HG02852 (cell line): Measurements from ENCODE around the gene TLL2.

ENCODE experiments used
- ATAC-seq: cut with Tn5 transposase; IDR thresholded peaks from one replicate; pipeline ENCODE4 v1.9.1; 2021; ENCODE audit warnings: mild to moderate bottlenecking, moderate library complexity; ENCODE audit not compliant: unreplicated experiment

Gene TLL2

DNA sequence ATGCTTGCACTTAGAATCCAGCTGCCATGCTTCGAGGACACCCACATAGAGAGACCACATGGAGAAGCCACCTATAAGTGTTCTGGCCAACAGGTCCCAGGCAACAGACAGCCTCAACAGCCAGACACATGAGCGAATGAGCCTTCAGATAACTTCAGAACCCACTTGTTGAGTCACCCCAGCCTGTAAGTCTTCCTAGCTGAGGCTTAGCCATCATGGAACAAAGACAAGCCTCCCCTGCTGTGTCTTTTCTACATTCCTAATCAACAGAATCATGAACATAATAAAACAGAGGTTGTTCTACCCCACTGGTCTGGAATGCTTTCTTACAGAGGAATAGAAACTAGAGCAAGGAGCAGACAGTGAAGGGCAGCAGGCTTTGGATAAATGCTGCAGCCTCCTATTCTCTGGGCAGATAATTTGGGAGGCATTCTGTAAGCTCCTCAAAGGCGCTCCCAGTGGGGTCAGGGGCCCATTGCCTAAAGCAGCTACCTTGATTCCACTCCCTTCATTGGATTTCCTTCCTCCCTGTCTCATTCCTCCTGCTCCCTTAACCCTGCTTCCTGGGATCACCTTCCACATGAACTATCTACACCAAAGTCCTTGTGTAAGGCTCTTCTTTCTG, 4.6 kb downstream of the TLL2 start:
- no peak for ATAC-seq

DNA sequence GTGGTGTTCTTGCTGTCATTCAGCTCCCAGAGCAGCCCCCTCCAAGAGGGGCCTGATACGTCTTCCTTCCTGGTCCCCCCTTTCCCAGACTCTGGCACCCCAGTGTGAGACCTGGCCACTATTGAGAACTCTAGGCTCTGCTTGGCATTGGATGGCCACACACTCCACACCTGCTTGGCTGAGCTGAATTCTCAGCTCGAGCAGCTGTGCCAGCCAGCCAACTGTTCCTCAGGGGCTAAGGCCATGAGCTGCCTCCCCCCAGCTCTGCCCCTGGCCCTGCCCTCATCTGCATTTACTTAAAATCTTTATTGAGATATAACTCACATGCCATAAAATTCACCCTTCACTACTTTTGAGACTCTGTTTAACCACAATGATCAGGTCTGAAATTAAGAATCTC, 6.7 kb downstream of the TLL2 start:
- ATAC-seq, result no peak

DNA sequence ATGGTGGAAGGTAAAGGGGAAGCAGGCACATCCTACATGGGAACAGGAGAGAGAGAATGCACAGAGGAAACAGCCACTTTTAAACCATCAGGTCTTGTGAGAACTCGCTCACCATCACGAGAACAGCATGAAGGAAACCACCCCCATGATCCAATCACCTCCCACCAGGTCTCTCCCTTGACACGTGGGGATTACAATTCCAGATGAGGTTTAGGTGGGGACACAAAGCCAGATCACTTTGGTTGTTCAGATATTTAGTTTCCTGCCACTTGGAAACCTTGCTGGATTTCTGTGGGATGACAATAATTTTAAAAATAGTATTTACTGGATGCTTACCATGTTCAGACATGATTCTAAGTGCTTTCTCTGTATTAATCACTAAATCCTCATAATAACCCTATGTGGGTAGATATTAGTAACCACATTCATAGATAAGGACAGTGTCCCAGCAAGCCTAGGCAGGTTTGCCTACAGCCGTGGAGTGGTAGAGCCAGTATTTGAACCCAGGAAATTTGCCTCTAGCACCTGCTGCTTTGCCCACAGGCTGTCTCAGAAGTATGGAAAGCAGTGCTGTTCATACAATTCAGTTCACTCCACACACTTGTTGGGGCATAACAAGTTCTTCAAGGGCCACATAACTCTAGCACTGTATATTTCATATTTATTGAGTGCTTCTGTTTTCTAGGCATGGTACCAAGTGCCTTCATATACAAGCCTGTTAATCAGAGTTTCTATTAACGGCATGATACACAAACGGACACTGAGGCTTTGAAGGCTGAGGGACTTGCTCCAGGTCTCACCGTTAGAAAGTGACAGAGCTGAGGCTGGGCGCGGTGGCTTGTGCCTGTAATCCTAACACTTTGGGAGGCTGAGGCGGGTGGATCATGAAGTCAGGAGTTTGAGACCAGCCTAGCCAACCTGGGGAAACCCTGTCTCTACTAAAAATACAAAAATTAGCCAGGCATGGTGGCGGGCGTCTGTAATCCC, 8.3 kb downstream of the TLL2 start:
- ATAC-seq, result no peak

DNA sequence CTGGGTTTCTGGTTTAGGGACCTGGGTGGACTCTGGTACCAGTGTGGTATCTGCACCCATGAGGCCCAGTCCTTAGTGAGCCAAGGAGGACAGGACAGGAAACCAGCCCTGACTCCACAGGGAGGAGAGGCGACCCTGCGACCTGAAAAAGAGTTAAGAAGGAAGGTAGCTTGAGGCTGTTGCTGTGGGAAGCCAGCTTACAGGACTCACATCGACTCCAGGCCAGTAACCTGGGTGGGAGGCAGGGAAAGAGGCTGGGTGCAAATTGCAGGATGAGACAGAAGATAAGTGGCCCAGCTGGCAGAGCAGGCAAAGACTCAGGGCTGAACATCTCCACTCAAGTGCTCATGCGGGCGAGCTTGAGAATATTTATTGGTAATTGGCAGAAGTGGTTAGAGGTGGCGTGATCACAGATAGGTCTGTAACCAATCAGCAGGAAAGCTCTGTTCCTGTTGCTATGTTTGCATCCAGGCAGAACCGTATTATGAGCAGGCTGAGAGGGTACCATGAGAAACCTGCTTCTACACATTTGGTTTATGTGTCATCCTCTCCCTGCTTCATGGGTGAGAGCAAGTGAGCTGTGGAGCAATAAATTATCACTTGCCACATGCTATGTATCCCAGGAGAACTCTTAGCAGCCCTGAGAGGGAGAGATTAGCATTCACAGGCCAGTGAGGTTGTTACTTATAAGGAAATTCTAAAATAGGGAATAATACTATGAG, 11.0 kb downstream of the TLL2 start:
- ATAC-seq, result no peak

DNA sequence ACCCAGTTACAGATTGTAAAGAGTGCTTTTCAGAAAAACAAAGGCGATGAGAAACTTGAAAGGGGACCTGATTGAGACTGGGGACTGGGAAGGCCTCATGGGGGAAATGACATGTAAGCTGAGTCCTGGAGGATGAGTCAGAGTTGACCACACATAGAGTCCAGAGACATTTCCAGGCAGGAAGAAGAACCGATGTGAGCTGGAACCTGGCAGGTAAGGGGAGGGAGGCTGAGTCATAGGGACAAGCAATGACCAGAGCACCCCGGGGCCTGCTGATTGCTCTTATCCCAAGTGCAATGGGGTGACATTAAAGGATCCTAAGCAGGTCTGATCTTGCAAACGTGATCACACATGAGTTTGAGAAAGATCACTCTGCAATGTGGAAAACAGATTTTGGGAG, 11.7 kb downstream of the TLL2 start:
- no peak for ATAC-seq

DNA sequence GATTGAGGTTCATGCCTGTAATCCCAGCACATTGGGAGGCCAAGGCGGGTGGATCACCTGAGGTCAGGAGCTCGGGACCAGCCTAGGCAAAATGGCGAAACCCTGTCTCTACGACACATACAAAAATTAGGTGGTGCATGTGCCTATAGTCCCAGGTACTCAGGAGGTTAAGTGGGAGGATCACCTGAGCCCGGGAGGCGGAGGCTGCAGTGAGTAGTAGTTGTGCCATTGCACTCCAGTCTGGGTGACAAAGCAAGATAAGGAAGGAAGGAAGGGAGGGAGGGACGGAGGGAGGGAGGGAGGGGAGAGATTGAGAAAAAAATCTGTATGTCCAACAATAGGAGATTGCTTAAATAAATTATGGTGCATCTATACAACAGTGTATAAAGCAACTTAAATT, 13.2 kb downstream of the TLL2 start:
- ATAC-seq, result no peak

DNA sequence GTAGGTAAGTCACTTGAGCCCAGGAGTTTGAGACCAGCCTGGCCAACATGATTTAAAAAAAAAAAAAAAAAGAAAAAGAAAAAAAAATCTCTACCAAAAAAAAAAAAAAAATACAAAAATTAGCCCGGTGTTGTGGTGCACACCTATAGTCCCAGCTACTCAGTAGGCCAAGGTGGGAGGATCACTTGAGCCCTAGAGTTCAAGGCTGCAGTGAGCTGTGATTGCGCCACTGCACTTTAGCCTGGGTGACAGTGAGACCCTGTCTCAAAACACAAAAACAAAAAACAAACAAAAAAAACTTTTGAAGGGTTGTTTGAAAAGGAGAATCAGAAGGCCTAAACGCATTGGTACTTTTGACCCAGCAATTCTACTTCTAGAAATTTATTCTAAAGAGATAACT, 13.7 kb downstream of the TLL2 start:
- no peak for ATAC-seq

DNA sequence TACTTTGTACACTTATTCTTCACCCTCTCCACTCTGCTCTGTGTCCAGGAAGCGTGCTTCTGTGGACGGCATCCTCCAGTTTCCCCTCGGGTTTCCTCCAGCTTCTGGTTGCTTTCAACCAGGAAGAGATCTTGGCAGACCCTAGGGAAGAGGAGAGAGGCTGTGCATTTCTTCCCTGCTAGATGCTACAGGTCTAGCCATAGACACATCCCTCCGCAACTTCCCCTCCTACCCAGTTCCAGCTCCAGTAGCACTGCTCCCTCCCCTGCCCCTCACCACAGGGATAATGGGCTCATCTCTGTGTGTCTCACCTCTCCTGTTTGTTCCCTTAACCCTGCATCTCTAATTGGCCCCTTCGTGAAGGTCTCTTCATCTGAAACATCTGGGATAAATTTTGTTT, 16.3 kb downstream of the TLL2 start:
- ATAC-seq, result no peak

DNA sequence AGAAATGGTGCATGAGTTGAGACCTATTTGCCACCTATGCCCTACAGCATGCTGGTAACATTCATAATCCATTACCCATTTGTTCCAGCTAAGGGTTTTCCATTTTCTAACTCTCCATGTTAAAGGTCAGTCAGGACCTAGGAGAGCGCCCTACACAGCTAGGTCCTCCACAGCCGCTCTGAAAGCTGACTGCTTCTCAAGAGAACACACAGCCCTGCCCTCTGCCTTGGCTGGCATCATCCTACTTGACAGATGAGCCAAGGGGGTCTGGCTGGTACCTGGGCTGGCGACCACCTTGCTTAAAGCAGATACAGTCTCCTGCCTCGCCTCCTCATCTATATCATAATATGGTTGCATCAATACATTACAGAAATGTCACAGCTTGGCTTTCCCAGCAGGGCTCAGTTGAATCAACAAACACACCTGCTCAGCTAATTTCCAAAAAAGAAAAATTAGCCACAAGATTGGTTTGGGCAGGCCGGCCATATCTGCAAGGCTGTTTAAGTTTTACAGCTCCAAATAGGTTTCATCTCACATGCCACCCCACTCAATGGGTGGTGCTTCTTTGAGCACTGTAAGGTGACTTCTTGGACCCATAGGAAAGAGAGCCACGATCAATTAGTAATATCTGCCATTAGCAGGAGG, 17.3 kb downstream of the TLL2 start:
- no peak for ATAC-seq

DNA sequence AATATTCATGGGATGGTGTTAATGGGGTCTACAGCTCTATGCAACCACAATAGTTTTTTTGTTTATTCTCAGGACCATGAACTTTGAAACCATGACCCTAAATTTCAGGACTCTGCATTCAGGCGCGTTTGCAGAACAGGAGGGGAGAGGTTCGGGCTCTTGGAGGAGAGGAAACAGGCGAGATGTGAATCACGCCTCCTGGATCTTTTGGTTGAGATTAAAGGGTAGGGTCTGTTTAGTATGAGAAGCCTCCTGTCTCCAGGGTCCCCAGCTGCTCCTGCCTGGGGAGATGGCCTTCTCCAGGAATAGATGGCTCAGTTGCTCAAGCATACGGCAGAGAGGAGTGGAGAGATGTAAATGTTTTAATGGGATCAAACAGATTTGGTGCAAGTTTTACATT, 18.2 kb downstream of the TLL2 start:
- ATAC-seq, result no peak

DNA sequence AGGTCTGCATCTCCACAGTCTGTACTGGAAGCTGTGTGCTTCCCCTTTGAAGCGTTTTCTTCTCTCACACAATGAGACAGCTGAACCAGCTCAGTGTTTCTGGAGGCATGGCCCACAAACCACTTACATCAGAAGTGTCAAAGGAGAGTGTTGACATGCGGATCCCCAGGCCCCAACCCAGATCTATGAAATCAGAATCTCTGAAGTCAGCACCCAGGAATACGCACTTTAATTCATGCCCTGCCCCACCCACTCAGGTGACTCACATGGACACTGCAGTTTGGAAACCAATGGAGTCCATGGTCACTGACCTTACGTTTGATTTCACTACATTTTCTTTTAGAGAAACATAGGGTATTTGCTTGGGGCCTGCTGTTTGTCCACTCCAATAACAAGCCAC, 19.0 kb downstream of the TLL2 start:
- ATAC-seq, result no peak

DNA sequence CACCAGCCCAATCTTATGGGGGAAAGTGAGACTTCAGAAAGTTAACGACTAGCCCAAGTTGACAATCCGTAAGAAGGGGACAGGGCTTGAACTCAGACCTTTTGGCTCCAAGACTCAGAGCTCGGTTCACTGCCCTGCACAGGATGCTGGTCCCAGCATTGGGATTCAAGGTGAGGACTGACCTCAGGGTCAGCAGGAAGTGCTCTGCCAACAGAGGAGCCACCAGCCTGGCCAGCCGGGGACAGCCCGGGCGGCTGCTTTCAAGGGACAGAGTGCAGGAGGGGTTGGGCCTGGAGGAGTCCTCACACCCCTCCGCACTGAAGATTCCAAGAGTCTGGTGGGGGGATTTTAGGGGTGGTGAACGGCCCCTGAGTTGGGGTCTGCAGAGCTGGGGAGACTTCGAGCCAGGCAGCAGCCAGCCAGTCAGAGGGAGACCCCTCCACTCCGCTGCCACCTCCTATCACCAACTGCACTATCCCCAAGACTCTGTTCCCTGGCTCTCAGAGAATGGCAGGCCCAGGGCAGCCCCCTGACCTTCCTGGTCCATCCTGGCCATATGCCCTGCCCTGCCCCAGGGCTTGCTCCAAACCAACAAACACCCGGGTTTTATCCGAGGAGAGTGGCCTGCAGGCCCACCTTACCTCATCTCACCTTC, 19.7 kb downstream of the TLL2 start:
- ATAC-seq, result no peak

DNA sequence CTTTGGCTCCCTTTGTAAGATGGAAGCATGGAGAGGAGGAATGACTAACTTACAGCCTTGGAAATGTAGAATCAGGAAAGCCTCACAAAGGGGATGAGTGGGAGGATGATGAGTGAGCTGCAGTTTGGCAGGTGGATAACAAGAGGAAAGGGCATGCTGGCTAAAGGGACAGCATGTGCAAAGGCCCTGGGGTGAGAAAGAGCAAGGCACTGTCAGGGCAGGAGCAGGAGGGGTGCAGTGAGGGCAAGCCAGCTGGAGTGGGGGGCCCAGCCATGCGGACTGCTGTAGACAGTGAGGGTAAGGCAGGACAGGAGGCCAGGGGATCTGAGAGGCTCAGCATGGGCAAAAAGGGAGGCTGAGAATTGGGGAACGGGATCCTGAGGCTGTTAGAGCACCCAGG, 20.5 kb downstream of the TLL2 start:
- no peak for ATAC-seq

DNA sequence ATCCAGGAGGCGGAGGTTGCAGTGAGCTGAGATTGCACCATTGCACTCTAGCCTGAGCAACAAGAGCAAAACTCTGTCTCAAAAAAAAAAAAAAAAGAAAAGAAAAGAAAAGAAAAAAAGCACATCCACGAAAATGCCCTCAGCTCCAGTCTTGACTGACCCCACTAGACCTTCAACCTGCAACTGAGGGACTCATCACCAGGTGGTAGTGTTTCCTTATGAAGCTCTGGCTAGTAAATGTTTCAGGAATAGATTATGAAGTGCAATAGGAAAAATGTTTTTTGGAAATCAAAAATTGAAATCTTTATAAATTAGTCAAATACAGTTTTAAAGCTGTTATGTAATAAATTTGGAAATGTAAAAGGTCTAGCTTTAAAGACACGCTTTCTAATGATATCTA, 22.4 kb downstream of the TLL2 start:
- ATAC-seq, result no peak

DNA sequence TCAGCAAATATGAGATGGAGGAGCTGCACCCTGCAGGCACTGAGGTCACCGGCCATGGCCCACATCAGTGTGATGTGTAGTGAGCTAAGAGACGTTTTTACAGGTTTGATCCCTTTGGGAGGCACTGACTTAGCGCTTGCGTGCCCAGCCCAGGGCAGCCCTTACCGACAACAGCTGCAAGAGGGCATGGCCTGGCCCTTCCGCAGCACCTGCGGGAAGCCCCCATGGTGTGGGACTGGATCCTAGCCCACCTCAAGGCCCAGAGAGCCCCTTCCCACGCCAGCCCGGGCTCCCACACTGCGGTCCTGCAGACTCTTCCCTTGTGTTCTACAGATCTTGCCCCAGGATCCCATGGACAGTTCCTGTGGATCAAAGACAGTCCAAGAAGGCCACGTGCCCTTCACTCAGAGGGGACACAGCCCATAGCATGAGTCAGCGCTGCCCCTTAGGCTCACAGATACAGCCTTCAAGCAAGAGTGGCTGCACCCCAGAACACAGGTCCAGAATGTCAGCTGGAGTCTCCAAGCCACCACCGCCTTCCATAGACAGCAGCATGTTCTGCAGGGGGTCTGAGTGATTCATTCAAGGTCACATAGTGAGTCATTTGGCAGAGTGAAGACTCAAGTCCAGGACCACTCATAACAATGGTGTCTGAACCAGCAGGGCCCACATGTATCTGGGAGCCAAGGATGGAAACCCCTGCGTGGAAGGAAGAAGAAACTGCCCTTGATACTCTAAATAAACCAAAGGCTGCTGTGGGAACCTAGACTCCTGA, 25.4 kb downstream of the TLL2 start:
- ATAC-seq, result no peak

DNA sequence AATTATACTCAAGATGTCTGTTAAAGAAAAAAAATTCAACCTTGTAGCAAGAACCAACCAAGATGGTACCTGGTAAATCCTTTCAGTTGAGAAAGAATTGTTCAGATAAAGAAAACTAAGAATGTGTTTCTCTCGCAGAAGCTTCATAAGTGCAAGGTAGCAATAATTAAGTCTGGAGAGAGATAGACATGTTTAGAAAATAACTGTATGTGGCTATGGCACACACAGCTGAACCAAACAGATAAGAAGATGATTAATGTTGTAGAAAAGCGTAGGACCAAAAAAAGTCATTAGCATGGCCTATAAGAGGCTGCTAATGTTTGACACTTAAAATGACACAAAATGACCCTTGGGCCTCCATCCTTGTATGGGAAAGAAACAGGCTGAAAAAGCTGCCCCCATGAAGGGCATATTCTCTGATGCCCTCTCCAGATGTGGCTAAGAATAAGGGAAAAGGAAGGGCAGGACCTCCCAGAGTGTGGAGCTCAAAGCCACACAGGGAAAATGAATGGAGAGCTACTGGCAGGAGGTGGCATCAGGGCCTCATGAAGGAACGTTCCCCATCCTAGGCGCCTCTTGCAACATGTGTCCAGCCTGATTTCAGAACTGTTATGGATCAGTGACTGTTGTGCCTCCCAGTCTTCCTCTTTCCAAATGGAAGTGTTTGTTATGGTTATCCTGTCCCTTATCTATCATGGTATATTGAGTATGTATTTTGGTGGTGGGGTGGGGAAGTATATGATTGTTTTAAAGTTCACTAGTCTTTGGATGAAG, 30.7 kb downstream of the TLL2 start:
- no peak for ATAC-seq

DNA sequence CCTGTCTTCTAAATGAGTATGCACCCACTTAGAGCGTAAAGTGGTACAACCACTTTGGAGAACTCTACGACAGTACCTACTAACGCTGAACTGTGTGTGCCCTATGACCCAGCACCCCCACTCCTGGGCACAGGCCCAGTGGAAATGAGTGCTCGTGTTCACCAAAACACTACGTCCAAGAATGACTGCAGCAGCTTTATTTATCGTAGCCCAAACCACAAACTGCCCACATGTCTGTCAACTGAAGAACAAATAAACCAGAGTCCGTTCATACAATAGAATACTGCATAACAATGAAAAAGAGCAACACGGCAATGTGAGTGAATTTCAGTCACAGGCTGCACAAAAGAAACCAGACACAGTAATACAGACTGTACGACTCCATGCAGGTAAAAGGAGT, 35.4 kb downstream of the TLL2 start:
- no peak for ATAC-seq

DNA sequence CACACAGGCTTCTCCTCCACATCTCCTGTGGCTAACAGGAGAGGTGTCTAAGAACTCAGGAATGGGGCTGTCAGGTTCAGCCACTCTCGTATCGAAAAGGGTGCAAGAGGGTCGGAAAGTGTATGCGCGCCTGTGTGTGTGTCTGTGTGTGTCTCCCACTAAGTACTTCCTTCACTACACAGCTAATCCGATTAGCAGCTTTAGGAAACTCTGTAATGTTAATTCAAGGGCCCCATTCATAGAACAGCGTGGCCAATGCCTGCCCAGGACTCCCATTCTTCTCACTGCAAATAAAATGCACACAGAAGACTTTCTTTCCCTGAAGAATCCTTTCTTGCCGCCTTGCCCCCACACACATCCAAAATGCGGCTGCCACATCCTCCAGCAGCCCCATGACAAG, 39.9 kb downstream of the TLL2 start:
- ATAC-seq, result no peak

DNA sequence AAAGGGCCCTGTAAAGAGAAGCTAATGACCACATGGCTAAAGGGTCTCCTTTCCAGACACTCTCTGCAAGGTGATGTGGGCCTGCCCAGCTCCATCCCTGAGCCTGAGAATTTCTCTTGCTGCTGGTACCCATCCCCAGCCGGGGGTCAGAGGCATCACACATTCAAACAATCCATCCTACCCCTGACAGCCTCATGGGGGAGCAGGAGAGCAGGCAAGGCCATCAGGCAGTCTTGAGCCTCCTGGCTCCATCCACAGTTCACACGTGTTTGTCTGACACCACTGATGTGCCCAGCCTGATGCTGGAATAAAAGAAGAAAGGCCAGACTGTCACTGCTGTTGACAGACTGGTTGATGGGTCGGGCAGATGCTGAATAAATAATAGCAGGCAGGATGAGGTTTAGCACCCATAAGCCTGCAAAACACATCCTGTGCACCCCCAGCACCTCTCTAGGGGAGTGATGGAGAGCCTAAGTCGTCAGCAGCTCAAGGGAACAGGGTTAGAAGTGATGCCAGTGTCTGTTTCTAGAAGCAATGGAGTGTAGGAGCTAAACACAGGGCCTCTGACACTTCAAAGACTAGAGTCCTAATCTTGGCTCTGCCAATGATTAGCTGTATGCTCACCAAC, 43.5 kb downstream of the TLL2 start:
- no peak for ATAC-seq
